NB4 (cell line): ENCODE measurements around the gene DTHD1.

Experiments used
- DNase-seq: peaks from one replicate; pipeline ENCODE4 v3.0.0; 2010; ENCODE audit warnings: low read depth
- H3K4me3 ChIP-seq: one replicate; pipeline ENCODE4 v1.5.1; 2011; ENCODE audit warnings: mild to moderate bottlenecking, low read depth, low read length, moderate library complexity
- CTCF ChIP-seq: IDR thresholded peaks from one replicate; pipeline ENCODE4 v1.5.1; 2012; ENCODE audit warnings: low read depth, low read length
- MAX ChIP-seq: IDR thresholded peaks from 2 replicates; pipeline ENCODE4 v1.6.1; 2011; ENCODE audit warnings: low read depth, low read length
- MYC ChIP-seq: IDR thresholded peaks from 2 replicates; pipeline ENCODE4 v1.6.1; 2011; ENCODE audit warnings: low read depth, low read length
- POLR2A ChIP-seq: IDR thresholded peaks from 2 replicates; pipeline ENCODE4 v1.6.1; 2011; ENCODE audit warnings: mild to moderate bottlenecking; ENCODE audit not compliant: insufficient read length; ENCODE audit errors: extremely low read depth

Gene DTHD1

GRCh38 chr4:36321176-36321575 lies 39.8 kb downstream of the DTHD1 start:
- TF ChIP-seq MAX (no peak), POLR2A (no peak), CTCF (no peak), MYC (no peak)
- DNase-seq = no peak
- no peak overlapping the region for H3K4me3 ChIP-seq

DNA sequence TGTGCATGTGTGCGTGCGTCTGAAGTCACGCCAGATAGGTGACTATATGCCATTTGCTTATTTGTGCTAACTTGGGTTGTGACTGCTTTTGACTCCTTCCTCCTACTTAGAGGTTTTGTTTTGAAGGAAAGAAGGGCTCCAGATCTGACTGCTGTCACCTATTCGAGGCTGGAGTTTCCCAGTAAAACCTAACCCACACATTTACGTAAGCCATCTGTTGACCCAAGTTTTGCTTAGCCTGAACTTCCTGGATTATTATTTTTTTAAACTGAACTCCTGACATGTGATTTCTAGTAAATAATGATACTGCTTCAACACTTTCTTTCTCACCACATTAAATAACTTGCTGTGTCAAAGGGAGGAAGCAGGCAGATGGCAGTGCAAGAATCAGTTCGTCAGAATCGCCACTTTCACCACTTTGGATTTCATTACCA lies 41.5 kb downstream of the DTHD1 start:
- no peak overlapping the region for H3K4me3 ChIP-seq
- TF ChIP-seq MAX = no peak
- no peak for TF ChIP-seq MYC
- TF ChIP-seq POLR2A = no peak
- no peak for TF ChIP-seq CTCF
- DNase-seq = peak; percentile 43

DNA sequence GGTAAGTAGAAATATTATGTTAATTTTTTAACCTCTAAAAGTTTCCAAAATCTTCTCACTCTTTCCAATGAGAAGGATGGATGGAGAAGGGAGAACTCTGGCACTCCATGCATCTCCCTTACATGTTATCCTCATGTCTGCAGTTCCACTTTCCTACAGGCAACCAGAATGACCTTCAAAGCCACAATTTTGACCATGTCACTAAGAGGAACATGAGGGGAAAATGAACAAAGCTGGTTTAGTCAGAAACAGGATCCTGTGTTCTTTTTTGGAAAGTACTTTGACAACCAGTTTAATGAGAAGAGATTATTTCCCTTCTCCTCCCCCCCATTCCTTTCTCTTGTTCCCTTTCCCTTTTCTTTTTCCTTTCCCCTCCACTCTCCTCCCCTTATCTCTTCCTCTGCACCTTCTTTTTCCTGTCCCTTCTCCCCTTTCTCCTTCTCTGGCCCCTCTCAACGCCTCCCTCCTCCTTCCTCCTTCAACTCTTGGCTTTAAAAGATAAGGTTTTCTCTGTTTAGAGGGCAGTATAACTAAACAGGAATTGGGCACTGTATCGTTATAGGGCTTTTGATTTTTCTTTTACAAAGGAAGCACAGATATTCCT lies 42.5 kb downstream of the DTHD1 start:
- peak; percentile 34 for DNase-seq
- H3K4me3 ChIP-seq = no peak overlapping the region
- TF ChIP-seq MAX = no peak
- TF ChIP-seq MYC = no peak
- TF ChIP-seq POLR2A = no peak
- no peak for TF ChIP-seq CTCF

GRCh38 chr4:36324808-36325207 lies 43.4 kb downstream of the DTHD1 start:
- no peak for DNase-seq
- no peak overlapping the region for H3K4me3 ChIP-seq
- TF ChIP-seq CTCF = no peak
- no peak for TF ChIP-seq POLR2A
- TF ChIP-seq MAX = no peak
- no peak for TF ChIP-seq MYC

GRCh38 chr4:36325499-36325898 lies 44.1 kb downstream of the DTHD1 start:
- peak; percentile 63 for DNase-seq
- TF ChIP-seq CTCF = no peak
- no peak for TF ChIP-seq POLR2A
- no peak for TF ChIP-seq MYC
- no peak overlapping the region for H3K4me3 ChIP-seq

- no peak for TF ChIP-seq MYC
- no peak for TF ChIP-seq CTCF
- no peak for TF ChIP-seq MAX
- no peak for TF ChIP-seq POLR2A
- no peak overlapping the region for H3K4me3 ChIP-seq
- no peak for DNase-seq
These were observed 44.5 kb downstream of the DTHD1 start for GRCh38 chr4:36325926-36326325.
